Loucy (cell line): ENCODE results near the gene ATP6V0D1.

Source experiments
- H2AFZ ChIP-seq: fragments of 200-600 bp; sonication (generic); 2 replicates; pipeline ENCODE4 v1.6.0; 2016; ENCODE audit warnings: antibody characterized with exemption, mild to moderate bottlenecking, low read length, moderate library complexity
- H3F3A ChIP-seq: fragments of 200-600 bp; 2 replicates; pipeline ENCODE4 v1.6.0; 2016; ENCODE audit warnings: antibody characterized with exemption, low read depth, mild to moderate bottlenecking
- H3K27me3 ChIP-seq: fragments of 200-600 bp; sonication (generic); 2 replicates; pipeline ENCODE4 v1.6.1; 2014; ENCODE audit warnings: low read length, mild to moderate bottlenecking; ENCODE audit not compliant: insufficient read depth, poor library complexity, severe bottlenecking
- H3K36me3 ChIP-seq: fragments of 200-600 bp; sonication (generic); 2 replicates; pipeline ENCODE4 v1.6.1; 2016; ENCODE audit warnings: low read length; ENCODE audit not compliant: insufficient read depth
- H3K4me1 ChIP-seq: fragments of 200-600 bp; sonication (generic); 2 replicates; pipeline ENCODE4 v1.5.1; 2014; ENCODE audit warnings: low read length, mild to moderate bottlenecking; ENCODE audit not compliant: insufficient read depth, poor library complexity, severe bottlenecking
- H3K4me2 ChIP-seq: fragments of 200-600 bp; sonication (generic); 2 replicates; pipeline ENCODE4 v1.6.0; 2014; ENCODE audit warnings: antibody characterized with exemption, low read length, low read depth, mild to moderate bottlenecking; ENCODE audit not compliant: poor library complexity, severe bottlenecking
- H3K4me3 ChIP-seq: fragments of 200-600 bp; sonication (generic); 2 replicates; pipeline ENCODE4 v1.5.1; 2014; ENCODE audit warnings: low read length, mild to moderate bottlenecking, mixed read lengths; ENCODE audit not compliant: poor library complexity, severe bottlenecking
- H3K79me2 ChIP-seq: fragments of 200-600 bp; sonication (generic); 2 replicates; pipeline ENCODE4 v1.6.1; 2014; ENCODE audit warnings: low read length; ENCODE audit not compliant: insufficient read depth
- H3K9ac ChIP-seq: fragments of 200-600 bp; sonication (generic); 2 replicates; pipeline ENCODE4 v1.6.0; 2014; ENCODE audit warnings: mild to moderate bottlenecking, low read depth, low read length, moderate library complexity; ENCODE audit not compliant: poor library complexity, severe bottlenecking
- H3K9me2 ChIP-seq: fragments of 200-600 bp; sonication (generic); replicated peaks from 2 replicates; pipeline ENCODE4 v1.6.1; 2016; ENCODE audit warnings: low read depth, low read length, mixed read lengths
- H3K9me3 ChIP-seq: fragments of 200-600 bp; sonication (generic); 2 replicates; pipeline ENCODE4 v1.6.1; 2014; ENCODE audit warnings: mild to moderate bottlenecking, antibody characterized with exemption, low read length, low read depth; ENCODE audit not compliant: insufficient read depth
- H4K20me1 ChIP-seq: fragments of 200-600 bp; sonication (generic); 2 replicates; pipeline ENCODE4 v1.6.0; 2014; ENCODE audit warnings: antibody characterized with exemption, low read length, mild to moderate bottlenecking; ENCODE audit not compliant: insufficient read depth, poor library complexity, severe bottlenecking
- EZH2phosphoT487 ChIP-seq: fragments of 200-600 bp; IDR thresholded peaks from 2 replicates; pipeline ENCODE4 v1.6.1; 2018; ENCODE audit warnings: antibody characterized with exemption, mild to moderate bottlenecking, moderate library complexity, borderline replicate concordance
- TF ChIP-seq, protein P1 (sequence below): fragments of 200-600 bp; sonication (generic); conservative IDR thresholded peaks from 2 replicates; pipeline ENCODE4 v1.5.1; 2014; ENCODE audit warnings: mild to moderate bottlenecking, antibody characterized with exemption, low read length

The ATP6V0D1 gene

GRCh38 chr16:67482233-67482924 lies 1.4 kb upstream of the ATP6V0D1 start:
- Histone ChIP-seq H3K36me3 (no peaks in the 10 kb centered on the region), H3K9me3 (no peaks in the 10 kb centered on the region), H3K4me2 (peak overlapping the region; percentile 88), H3K79me2 (peaks cover 49% of the 10 kb centered on the region), H3K9ac (peak overlapping the region; percentile 97), H3K27me3 (no peaks in the 10 kb centered on the region), H4K20me1 (peaks cover 3% of the 10 kb centered on the region), H3F3A (no peaks in the 10 kb centered on the region), H3K4me1 (peaks cover 22% of the 10 kb centered on the region), H3K9me2 (no peaks in the 10 kb centered on the region), H3K4me3 (peak overlapping the region; percentile 92), H2AFZ (peak overlapping the region; percentile 81)
- no peak for TF ChIP-seq EZH2phosphoT487
- TF ChIP-seq, protein P1, sequence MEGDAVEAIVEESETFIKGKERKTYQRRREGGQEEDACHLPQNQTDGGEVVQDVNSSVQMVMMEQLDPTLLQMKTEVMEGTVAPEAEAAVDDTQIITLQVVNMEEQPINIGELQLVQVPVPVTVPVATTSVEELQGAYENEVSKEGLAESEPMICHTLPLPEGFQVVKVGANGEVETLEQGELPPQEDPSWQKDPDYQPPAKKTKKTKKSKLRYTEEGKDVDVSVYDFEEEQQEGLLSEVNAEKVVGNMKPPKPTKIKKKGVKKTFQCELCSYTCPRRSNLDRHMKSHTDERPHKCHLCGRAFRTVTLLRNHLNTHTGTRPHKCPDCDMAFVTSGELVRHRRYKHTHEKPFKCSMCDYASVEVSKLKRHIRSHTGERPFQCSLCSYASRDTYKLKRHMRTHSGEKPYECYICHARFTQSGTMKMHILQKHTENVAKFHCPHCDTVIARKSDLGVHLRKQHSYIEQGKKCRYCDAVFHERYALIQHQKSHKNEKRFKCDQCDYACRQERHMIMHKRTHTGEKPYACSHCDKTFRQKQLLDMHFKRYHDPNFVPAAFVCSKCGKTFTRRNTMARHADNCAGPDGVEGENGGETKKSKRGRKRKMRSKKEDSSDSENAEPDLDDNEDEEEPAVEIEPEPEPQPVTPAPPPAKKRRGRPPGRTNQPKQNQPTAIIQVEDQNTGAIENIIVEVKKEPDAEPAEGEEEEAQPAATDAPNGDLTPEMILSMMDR, result no peak

DNA sequence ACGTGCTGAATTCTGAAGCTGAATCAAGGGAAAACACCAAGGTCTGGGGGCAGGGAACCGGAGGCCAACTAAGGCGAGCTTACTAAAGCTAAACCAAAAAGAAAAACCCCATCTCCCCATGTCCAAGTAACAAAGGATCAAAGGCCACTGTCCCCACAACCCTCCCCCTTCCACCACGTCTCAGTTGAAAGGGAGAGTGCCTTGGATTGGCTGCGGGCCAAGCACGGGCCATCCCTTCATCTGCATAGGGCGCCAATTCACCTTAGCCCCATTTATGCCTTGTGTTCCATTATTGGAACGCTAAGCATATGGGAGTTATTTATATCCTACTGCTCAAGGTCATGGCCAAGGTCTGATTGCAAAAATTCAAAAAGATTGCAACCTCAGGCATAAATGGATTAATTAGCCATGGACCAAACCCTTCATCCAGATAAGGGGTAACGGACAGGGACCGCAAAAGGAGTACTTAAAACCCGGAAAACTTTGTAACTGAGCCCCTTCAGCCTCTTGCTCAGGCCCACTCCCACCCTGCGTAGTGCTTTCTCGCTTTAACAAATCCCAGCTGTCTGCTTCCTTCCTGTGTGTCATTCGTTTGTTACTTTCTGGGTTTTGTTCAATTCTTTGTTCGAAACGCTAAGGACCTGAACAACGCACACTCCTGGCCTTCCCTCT lies 740 bp upstream of the ATP6V0D1 start:
- no peaks in the 10 kb centered on the region for H3K9me2 ChIP-seq
- H3K79me2 ChIP-seq, result peaks cover 49% of the 10 kb centered on the region
- H3K9me3 ChIP-seq, result no peaks in the 10 kb centered on the region
- H3K36me3 ChIP-seq, result no peaks in the 10 kb centered on the region
- peak overlapping the region; percentile 81 for H2AFZ ChIP-seq
- H3K4me2 ChIP-seq, result peak overlapping the region; percentile 88
- peaks cover 22% of the 10 kb centered on the region for H3K4me1 ChIP-seq
- H3K4me3 ChIP-seq, result peak overlapping the region; percentile 92
- no peak for TF ChIP-seq EZH2phosphoT487
- TF ChIP-seq, protein P1, result no peak; the same call in 1 of the 2 replicates
- peak overlapping the region; percentile 97 for H3K9ac ChIP-seq
- H4K20me1 ChIP-seq, result peaks cover 3% of the 10 kb centered on the region
- no peaks in the 10 kb centered on the region for H3F3A ChIP-seq
- no peaks in the 10 kb centered on the region for H3K27me3 ChIP-seq

DNA sequence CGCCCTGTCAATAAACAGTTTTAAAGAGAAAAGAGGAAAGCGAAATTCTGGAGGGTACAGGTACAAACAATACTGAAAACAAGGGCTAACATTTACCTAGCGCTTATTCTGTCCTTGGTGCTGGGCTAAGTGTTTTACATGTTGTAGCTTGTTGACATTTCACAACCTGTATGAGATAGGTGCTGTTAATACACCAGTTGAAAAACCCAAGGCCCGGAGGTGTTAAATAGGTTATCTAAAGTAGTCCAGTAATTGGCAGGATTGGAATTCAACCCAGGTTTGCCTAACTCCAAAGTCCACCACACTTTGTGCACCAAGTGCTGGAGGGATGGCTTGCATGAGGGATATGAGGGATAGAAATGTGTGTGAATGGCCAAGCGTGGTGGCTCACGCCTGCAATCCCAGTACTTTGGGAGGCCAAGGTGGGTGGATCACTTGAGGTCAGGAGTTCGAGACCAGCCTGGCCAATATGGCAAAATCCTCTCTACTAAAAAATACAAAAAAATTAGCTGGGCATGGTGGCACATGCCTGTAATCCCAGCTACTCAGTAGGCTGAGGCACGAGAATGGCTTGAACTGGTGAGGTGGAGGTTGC lies 2.9 kb downstream of the ATP6V0D1 start:
- no peak overlapping the region for H3K4me3 ChIP-seq
- TF ChIP-seq, protein P1, result no peak
- no peak for TF ChIP-seq EZH2phosphoT487
- H3K9ac ChIP-seq, result no peak overlapping the region
- H2AFZ ChIP-seq, result no peak overlapping the region
- H3F3A ChIP-seq, result no peaks in the 10 kb centered on the region
- H3K27me3 ChIP-seq, result no peaks in the 10 kb centered on the region
- H3K4me2 ChIP-seq, result no peak overlapping the region
- no peaks in the 10 kb centered on the region for H3K9me2 ChIP-seq
- peaks cover 51% of the 10 kb centered on the region for H3K79me2 ChIP-seq
- H4K20me1 ChIP-seq, result peaks cover 8% of the 10 kb centered on the region
- no peaks in the 10 kb centered on the region for H3K9me3 ChIP-seq
- H3K36me3 ChIP-seq, result no peaks in the 10 kb centered on the region
- H3K4me1 ChIP-seq, result peaks cover 22% of the 10 kb centered on the region
